GM21619 (cell line): Measurements from ENCODE around the gene RRP12.
"Not testable (repeated sequence)": the region's sequence is repeated elsewhere in the genome, so short reads cannot be mapped to it uniquely, and the experiment has no call there.

Experiments
- ATAC-seq: cut with Tn5 transposase; IDR thresholded peaks from one replicate; pipeline ENCODE4 v1.9.1; 2021; ENCODE audit not compliant: unreplicated experiment

Gene RRP12

GRCh38 chr10:97367126-97367649 is 34.0 kb downstream of the RRP12 start:
- ATAC-seq: no peak

GRCh38 chr10:97366572-97366971 is 34.6 kb downstream of the RRP12 start:
- no peak for ATAC-seq

GRCh38 chr10:97365761-97366351 is 35.3 kb downstream of the RRP12 start:
- ATAC-seq: no peak

- ATAC-seq: no peak
These were observed 38.1 kb downstream of the RRP12 start for GRCh38 chr10:97363071-97363470.

- no peak for ATAC-seq
These were observed 38.7 kb downstream of the RRP12 start for GRCh38 chr10:97362310-97363033.

- ATAC-seq: no peak
These were observed 39.6 kb downstream of the RRP12 start for GRCh38 chr10:97361537-97361901.

- no peak for ATAC-seq
These were observed 40.2 kb downstream of the RRP12 start for GRCh38 chr10:97360705-97361536.

- no peak for ATAC-seq
These were observed 42.4 kb downstream of the RRP12 start for GRCh38 chr10:97358781-97359180.

- no peak for ATAC-seq
These were observed 42.8 kb downstream of the RRP12 start for GRCh38 chr10:97358349-97358748.

GRCh38 chr10:97356918-97357317 is 44.2 kb downstream of the RRP12 start:
- no peak for ATAC-seq

- ATAC-seq: no peak
These were observed 44.7 kb downstream of the RRP12 start for GRCh38 chr10:97356318-97356914.

- no peak for ATAC-seq
These were observed 45.6 kb downstream of the RRP12 start for GRCh38 chr10:97355571-97355975.

GRCh38 chr10:97353945-97354344 is 47.2 kb downstream of the RRP12 start:
- ATAC-seq: no peak

- ATAC-seq: no peak
These were observed 51.2 kb downstream of the RRP12 start for GRCh38 chr10:97349752-97350513.

- ATAC-seq: no peak
These were observed 53.8 kb downstream of the RRP12 start for GRCh38 chr10:97347317-97347716.

GRCh38 chr10:97343664-97344063 is 57.5 kb downstream of the RRP12 start:
- not testable (repeated sequence) for ATAC-seq

- no peak for ATAC-seq
These were observed 59.7 kb downstream of the RRP12 start for GRCh38 chr10:97341416-97341815.

GRCh38 chr10:97338041-97338440 is 63.1 kb downstream of the RRP12 start:
- ATAC-seq: no peak

- ATAC-seq: no peak
These were observed 64.0 kb downstream of the RRP12 start for GRCh38 chr10:97336942-97337831.

GRCh38 chr10:97336446-97336845 is 64.7 kb downstream of the RRP12 start:
- no peak for ATAC-seq
